HepG2 (cell line): ENCODE results near the gene DHX57. TPM values are rescaled to one million over a fixed set of nuclear protein-coding genes. Genes with fewer than 3 reads are reported as not detected.

Experiments used
- CREB3 ChIP-seq: sonication (generic); formaldehyde crosslinking; IDR thresholded peaks from 2 replicates; pipeline ENCODE4 v1.5.0; 2020; ENCODE audit warnings: missing genetic modification reagents
- ERF ChIP-seq: IDR thresholded peaks from 2 replicates; pipeline ENCODE4 v1.6.1; 2018; ENCODE audit warnings: missing biosample characterization, missing genetic modification reagents
- EZH2 ChIP-seq: conservative IDR thresholded peaks from 2 replicates; pipeline ENCODE4 v1.6.1; 2012; ENCODE audit warnings: mild to moderate bottlenecking, low read depth, low read length, moderate library complexity
- GMEB2 ChIP-seq: IDR thresholded peaks from 2 replicates; pipeline ENCODE4 v1.6.1; 2016; ENCODE audit warnings: missing biosample characterization, missing genetic modification reagents, low read depth
- JUN ChIP-seq: sonication (generic); formaldehyde crosslinking; IDR thresholded peaks from 2 replicates; pipeline ENCODE4 v1.4.0; 2020; ENCODE audit warnings: mild to moderate bottlenecking, missing genetic modification reagents
- PHF8 ChIP-seq: sonication (generic); formaldehyde crosslinking; IDR thresholded peaks from 2 replicates; pipeline ENCODE4 v1.5.0; 2020; ENCODE audit warnings: missing genetic modification reagents
- SALL1 ChIP-seq: sonication (generic); formaldehyde crosslinking; IDR thresholded peaks from 2 replicates; pipeline ENCODE4 v1.8.0; 2022; ENCODE audit warnings: mild to moderate bottlenecking, missing genetic modification reagents
- ZEB1 ChIP-seq: IDR thresholded peaks from 2 replicates; pipeline ENCODE4 v1.6.1; 2012; ENCODE audit warnings: mild to moderate bottlenecking, low read depth, inconsistent platforms; ENCODE audit not compliant: insufficient replicate concordance
- ZMYM3 ChIP-seq: sonication (generic); formaldehyde crosslinking; IDR thresholded peaks from 2 replicates; pipeline ENCODE4 v1.5.1; 2020; ENCODE audit warnings: mild to moderate bottlenecking, missing genetic modification reagents
- ZNF280B ChIP-seq: sonication (generic); formaldehyde crosslinking; IDR thresholded peaks from 2 replicates; pipeline ENCODE4 v1.5.0; 2020; ENCODE audit warnings: missing genetic modification reagents, mild to moderate bottlenecking, borderline replicate concordance
- ZNF367 ChIP-seq: sonication (generic); formaldehyde crosslinking; IDR thresholded peaks from 2 replicates; pipeline ENCODE4 v1.4.0; 2020; ENCODE audit warnings: missing genetic modification reagents, borderline replicate concordance
- ZNF432 ChIP-seq: sonication (generic); formaldehyde crosslinking; IDR thresholded peaks from 2 replicates; pipeline ENCODE4 v1.5.0; 2020; ENCODE audit warnings: missing genetic modification reagents, mild to moderate bottlenecking, borderline replicate concordance
- ZNF510 ChIP-seq: sonication (generic); formaldehyde crosslinking; IDR thresholded peaks from 2 replicates; pipeline ENCODE4 v1.4.0; 2020; ENCODE audit warnings: low read depth, mild to moderate bottlenecking, missing genetic modification reagents
- ZNF570 ChIP-seq: sonication (generic); formaldehyde crosslinking; IDR thresholded peaks from 2 replicates; pipeline ENCODE4 v1.4.0; 2020; ENCODE audit warnings: mild to moderate bottlenecking, missing genetic modification reagents, borderline replicate concordance
- ZZZ3 ChIP-seq: sonication (generic); formaldehyde crosslinking; IDR thresholded peaks from 2 replicates; pipeline ENCODE4 v1.4.0; 2020; ENCODE audit warnings: missing genetic modification reagents, mild to moderate bottlenecking, borderline replicate concordance
- polyA plus RNA-seq, 8 experiments: library from polyadenylated mRNA; depleted of rRNA in 3 of 8; stranded (reverse) in 7 of 8; unstranded in 1 of 8; fragments of >200 nt; fragmentation: Illumina TruSeq in 4 of 8; extraction: Trizol in 4 of 8; gene quantifications; 2 replicates each; pipeline versions ENCODE4 v1.2.1 to v1.2.3, GENCODE V29; 2011 to 2016; ENCODE audit warnings: low read depth in 4 of 8, missing spikeins in 1 of 8, mixed read lengths in 1 of 8; ENCODE audit not compliant: insufficient read depth in 1 of 8
- total RNA-seq, 5 experiments: library from RNA; depleted of rRNA; stranded (reverse); fragments of >200 nt; fragmentation: Illumina TruSeq; extraction: Trizol; gene quantifications; 2 replicates each; pipeline ENCODE4 v1.2.3, GENCODE V29; 2016; ENCODE audit warnings: low read depth in 1 of 5
- TF ChIP-seq, protein P1 (sequence below): sonication (generic); formaldehyde crosslinking; IDR thresholded peaks from 2 replicates; pipeline ENCODE4 v1.4.0; 2020; ENCODE audit warnings: missing genetic modification reagents, borderline replicate concordance
- TF ChIP-seq, protein P2 (sequence below): sonication (generic); formaldehyde crosslinking; conservative IDR thresholded peaks from 2 replicates; pipeline ENCODE4 v1.4.0; 2020; ENCODE audit warnings: missing genetic modification reagents
- TF ChIP-seq, protein P3 (sequence below): sonication (generic); formaldehyde crosslinking; IDR thresholded peaks from 2 replicates; pipeline ENCODE4 v1.5.1; 2020; ENCODE audit warnings: mild to moderate bottlenecking, missing genetic modification reagents

DHX57 gene
- total and polyA plus RNA-seq, 2 of the 13 experiments (the other 11 are each of a cell fraction or from before 2014, with no cell fraction given): 9.2 to 24.2 TPM

DNA sequence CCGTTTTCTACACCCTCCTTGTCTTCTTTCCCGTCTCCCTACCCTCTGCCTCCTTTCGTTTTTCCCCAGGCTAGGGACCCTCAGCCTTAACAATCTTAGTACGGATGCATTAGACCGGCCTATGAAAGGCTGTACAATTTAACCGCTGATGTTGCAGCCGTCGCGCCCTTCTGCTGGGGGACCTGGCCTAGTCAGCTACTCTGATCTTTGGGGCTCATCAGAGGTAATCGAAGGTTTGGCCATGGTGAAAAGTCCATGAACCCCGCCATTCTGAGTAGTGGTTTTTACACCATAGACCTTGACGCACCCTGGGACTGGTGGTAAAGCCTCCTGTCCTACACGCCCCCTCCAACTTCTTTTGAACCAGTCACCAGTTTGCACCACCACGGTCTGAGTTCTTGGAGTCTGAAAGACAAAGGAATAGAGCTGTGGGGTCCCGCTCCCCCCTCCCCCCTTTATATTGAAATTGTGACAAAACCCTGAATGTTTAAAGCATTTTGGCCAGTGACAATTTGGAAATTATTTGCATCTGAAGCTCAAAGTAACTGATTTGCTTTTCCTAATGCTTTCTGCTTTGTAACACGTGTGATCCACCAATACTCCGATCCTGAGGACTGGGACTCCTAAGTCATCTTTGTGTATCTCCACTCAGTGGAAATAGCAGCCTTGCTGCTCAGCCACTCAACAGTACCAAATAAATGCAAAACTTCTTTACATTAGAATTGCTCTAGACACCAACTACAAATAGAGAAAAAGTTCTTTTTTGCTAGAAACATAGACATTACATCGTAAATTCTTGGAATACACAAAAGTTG, 123.9 kb downstream of the DHX57 start (continued):
- TF ChIP-seq, protein P1, sequence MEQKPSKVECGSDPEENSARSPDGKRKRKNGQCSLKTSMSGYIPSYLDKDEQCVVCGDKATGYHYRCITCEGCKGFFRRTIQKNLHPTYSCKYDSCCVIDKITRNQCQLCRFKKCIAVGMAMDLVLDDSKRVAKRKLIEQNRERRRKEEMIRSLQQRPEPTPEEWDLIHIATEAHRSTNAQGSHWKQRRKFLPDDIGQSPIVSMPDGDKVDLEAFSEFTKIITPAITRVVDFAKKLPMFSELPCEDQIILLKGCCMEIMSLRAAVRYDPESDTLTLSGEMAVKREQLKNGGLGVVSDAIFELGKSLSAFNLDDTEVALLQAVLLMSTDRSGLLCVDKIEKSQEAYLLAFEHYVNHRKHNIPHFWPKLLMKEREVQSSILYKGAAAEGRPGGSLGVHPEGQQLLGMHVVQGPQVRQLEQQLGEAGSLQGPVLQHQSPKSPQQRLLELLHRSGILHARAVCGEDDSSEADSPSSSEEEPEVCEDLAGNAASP (CRISPR knock-in tag): no peak
- peak; percentile 43; the same call in 1 of the 2 replicates for TF ChIP-seq PHF8 (CRISPR knock-in tag)
- TF ChIP-seq ZNF367 (CRISPR knock-in tag): no peak
- TF ChIP-seq ZMYM3: no peak
- TF ChIP-seq, protein P2, sequence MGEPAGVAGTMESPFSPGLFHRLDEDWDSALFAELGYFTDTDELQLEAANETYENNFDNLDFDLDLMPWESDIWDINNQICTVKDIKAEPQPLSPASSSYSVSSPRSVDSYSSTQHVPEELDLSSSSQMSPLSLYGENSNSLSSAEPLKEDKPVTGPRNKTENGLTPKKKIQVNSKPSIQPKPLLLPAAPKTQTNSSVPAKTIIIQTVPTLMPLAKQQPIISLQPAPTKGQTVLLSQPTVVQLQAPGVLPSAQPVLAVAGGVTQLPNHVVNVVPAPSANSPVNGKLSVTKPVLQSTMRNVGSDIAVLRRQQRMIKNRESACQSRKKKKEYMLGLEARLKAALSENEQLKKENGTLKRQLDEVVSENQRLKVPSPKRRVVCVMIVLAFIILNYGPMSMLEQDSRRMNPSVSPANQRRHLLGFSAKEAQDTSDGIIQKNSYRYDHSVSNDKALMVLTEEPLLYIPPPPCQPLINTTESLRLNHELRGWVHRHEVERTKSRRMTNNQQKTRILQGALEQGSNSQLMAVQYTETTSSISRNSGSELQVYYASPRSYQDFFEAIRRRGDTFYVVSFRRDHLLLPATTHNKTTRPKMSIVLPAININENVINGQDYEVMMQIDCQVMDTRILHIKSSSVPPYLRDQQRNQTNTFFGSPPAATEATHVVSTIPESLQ: 0 out of 2 replicates have a peak, but pooled peaks have one; percentile 3
- TF ChIP-seq ZNF510 (CRISPR knock-in tag): no peak
- no peak for TF ChIP-seq ZZZ3 (CRISPR knock-in tag)
- TF ChIP-seq EZH2: no peak
- TF ChIP-seq ZNF432 (CRISPR knock-in tag): no peak
- no peak for TF ChIP-seq ERF (CRISPR knock-in tag)
- TF ChIP-seq ZEB1: no peak
- no peak for TF ChIP-seq ZNF570 (CRISPR knock-in tag)
- no peak for TF ChIP-seq CREB3
- TF ChIP-seq JUN (CRISPR knock-in tag): no peak; the same call in 1 of the 2 replicates
- TF ChIP-seq GMEB2 (CRISPR knock-in tag): no peak
- TF ChIP-seq, protein P3, sequence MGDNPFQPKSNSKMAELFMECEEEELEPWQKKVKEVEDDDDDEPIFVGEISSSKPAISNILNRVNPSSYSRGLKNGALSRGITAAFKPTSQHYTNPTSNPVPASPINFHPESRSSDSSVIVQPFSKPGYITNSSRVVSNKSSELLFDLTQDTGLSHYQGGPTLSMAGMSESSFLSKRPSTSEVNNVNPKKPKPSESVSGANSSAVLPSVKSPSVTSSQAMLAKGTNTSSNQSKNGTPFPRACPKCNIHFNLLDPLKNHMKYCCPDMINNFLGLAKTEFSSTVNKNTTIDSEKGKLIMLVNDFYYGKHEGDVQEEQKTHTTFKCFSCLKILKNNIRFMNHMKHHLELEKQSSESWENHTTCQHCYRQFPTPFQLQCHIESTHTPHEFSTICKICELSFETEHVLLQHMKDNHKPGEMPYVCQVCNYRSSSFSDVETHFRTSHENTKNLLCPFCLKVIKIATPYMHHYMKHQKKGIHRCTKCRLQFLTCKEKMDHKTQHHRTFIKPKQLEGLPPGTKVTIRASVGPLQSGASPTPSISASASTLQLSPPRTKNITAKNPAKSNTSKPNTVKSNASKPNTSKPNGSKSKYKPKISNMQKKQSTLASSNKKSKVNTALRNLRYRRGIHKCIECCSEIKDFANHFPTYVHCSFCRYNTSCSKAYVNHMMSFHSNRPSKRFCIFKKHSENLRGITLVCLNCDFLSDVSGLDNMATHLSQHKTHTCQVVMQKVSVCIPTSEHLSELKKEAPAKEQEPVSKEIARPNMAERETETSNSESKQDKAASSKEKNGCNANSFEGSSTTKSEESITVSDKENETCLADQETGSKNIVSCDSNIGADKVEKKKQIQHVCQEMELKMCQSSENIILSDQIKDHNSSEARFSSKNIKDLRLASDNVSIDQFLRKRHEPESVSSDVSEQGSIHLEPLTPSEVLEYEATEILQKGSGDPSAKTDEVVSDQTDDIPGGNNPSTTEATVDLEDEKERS (CRISPR knock-in tag): 0 out of 2 replicates have a peak, but pooled peaks have one; percentile 4
- no peak for TF ChIP-seq ZNF280B (CRISPR knock-in tag)
- TF ChIP-seq SALL1 (CRISPR knock-in tag): no peak
